ENCODE data around the gene WWOX. TPM values are rescaled to one million over a fixed set of nuclear protein-coding genes. Genes with fewer than 3 reads are reported as not detected.

The WWOX gene
- total and polyA plus RNA-seq, 2 of the 8 experiments (the other 6 are each of a cell fraction or from before 2014, with no cell fraction given): 5.4 to 16.7 TPM

DNA sequence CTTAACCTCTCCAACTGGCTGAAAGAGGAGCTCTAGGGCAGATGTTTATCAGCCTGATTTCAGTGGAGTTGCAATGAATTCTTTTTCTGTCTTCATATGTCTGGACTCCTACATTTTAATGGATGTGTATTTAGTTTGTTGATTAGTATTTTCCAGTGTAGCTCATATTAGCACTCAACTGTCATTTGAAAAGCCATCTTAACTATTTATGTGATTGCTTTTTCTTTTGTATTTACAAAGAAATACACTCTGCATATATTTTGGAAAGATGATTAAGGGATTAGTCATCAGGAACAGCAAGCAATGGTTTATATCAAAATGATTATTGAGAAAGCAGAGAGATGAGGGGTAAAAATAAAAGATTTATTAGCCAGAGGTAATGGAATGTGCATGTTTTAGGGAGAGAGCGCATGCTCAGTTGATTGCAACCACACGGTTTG, 71.1 kb downstream of the WWOX start:
- H3K18ac ChIP-seq (ENCODE audit: extremely low read depth, low read length): no peak overlapping the region
- no peak overlapping the region for H4K91ac ChIP-seq (replicated peaks; ENCODE audit: insufficient read length, low read length)
- no peaks in the 10 kb centered on the region for H3K9me3 ChIP-seq (ENCODE audit: insufficient read depth in 2 of 2, low read depth in 1 of 2, low read length in 1 of 2)
- no peak overlapping the region for H3K14ac ChIP-seq (ENCODE audit: insufficient read length)
- H2BK120ac ChIP-seq (replicated peaks; ENCODE audit: low read depth, low read length): no peak overlapping the region
- no peak overlapping the region for H2BK15ac ChIP-seq (ENCODE audit: low read length)
- H3K9ac ChIP-seq (replicated peaks in 1 of 4; ENCODE audit: extremely low read depth in 1 of 4, low read depth in 3 of 4, low read length in 3 of 4): no peak overlapping the region
- POLR2A ChIA-PET (ENCODE audit: partially characterized antibody): no interaction called here
- no peak overlapping the region for H3K4me2 ChIP-seq (ENCODE audit: insufficient read depth in 1 of 2, low read depth in 2 of 2, low read length in 2 of 2)
- no peak overlapping the region for H3K56ac ChIP-seq (replicated peaks; ENCODE audit: insufficient read length, low read depth, low read length)
- H2BK12ac ChIP-seq (ENCODE audit: low read depth, low read length): no peak overlapping the region
- no peaks in the 10 kb centered on the region for H3K23me2 ChIP-seq (ENCODE audit: low read depth, low read length)
- H3K27ac ChIP-seq (ENCODE audit: low read depth, low read length): no peak overlapping the region
- no peaks in the 10 kb centered on the region for H3K79me1 ChIP-seq (ENCODE audit: low read depth, low read length)
- TF ChIP-seq TEAD4 (IDR thresholded peaks at IDR 0.05; ENCODE audit: low read depth, low read length) (no peak), YY1 (IDR thresholded peaks at IDR 0.05; ENCODE audit: low read depth, low read length) (no peak), SAP30 (IDR thresholded peaks at IDR 0.05; ENCODE audit: insufficient read depth, insufficient replicate concordance, low read length) (no peak), ASH2L (IDR thresholded peaks at IDR 0.05; ENCODE audit: low read length) (no peak), ZNF274 (IDR thresholded peaks at IDR 0.05; ENCODE audit: borderline replicate concordance, extremely low read depth, low read length) (no peak)
- TF ChIP-seq, protein P1, sequence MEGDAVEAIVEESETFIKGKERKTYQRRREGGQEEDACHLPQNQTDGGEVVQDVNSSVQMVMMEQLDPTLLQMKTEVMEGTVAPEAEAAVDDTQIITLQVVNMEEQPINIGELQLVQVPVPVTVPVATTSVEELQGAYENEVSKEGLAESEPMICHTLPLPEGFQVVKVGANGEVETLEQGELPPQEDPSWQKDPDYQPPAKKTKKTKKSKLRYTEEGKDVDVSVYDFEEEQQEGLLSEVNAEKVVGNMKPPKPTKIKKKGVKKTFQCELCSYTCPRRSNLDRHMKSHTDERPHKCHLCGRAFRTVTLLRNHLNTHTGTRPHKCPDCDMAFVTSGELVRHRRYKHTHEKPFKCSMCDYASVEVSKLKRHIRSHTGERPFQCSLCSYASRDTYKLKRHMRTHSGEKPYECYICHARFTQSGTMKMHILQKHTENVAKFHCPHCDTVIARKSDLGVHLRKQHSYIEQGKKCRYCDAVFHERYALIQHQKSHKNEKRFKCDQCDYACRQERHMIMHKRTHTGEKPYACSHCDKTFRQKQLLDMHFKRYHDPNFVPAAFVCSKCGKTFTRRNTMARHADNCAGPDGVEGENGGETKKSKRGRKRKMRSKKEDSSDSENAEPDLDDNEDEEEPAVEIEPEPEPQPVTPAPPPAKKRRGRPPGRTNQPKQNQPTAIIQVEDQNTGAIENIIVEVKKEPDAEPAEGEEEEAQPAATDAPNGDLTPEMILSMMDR (IDR thresholded peaks at IDR 0.05; ENCODE audit: control extremely low read depth in 1 of 3, insufficient read depth in 1 of 3, low read depth in 1 of 3, low read length in 3 of 3): no peak
- TF ChIP-seq, protein P2, sequence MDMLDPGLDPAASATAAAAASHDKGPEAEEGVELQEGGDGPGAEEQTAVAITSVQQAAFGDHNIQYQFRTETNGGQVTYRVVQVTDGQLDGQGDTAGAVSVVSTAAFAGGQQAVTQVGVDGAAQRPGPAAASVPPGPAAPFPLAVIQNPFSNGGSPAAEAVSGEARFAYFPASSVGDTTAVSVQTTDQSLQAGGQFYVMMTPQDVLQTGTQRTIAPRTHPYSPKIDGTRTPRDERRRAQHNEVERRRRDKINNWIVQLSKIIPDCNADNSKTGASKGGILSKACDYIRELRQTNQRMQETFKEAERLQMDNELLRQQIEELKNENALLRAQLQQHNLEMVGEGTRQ (IDR thresholded peaks at IDR 0.05; ENCODE audit: low read length): no peak
- no peak overlapping the region for H3K4me3 ChIP-seq (ENCODE audit: extremely low read depth in 1 of 4, insufficient read depth in 2 of 4, low read depth in 3 of 4, low read length in 4 of 4)
- no peak overlapping the region for H3K4ac ChIP-seq (replicated peaks; ENCODE audit: insufficient read length, low read depth, low read length)
- H3K27me3 ChIP-seq (replicated peaks in 1 of 4; ENCODE audit: control insufficient read depth in 3 of 4, extremely low read depth in 1 of 4, insufficient read depth in 3 of 4, low read length in 3 of 4): no peaks in the 10 kb centered on the region
- H3K36me3 ChIP-seq (ENCODE audit: control insufficient read depth in 2 of 4, insufficient read depth in 4 of 4, low read length in 3 of 4): no peaks in the 10 kb centered on the region
- H3K4me1 ChIP-seq (replicated peaks in 1 of 4; ENCODE audit: control insufficient read depth in 3 of 4, insufficient read depth in 4 of 4, low read length in 3 of 4): no peaks in the 10 kb centered on the region
- no peaks in the 10 kb centered on the region for H3K79me2 ChIP-seq (ENCODE audit: control insufficient read depth in 1 of 2, insufficient read depth in 2 of 2, low read length in 2 of 2)
- no peak overlapping the region for H3K23ac ChIP-seq (ENCODE audit: insufficient read length)
- 85% methylated on average over 2 of the region's 2 CpGs; no CpG with 5 or more reads in 1 of the 2 experiments for WGBS, 2 experiments (ENCODE audit: extremely low coverage in 1 of 2, insufficient coverage in 1 of 2, insufficient read length in 1 of 2, insufficient replicate concordance in 2 of 2, low coverage in 1 of 2, low lambda C conversion rate in 2 of 2, missing lambda C conversion rate in 1 of 2)
- no peak overlapping the region for H4K8ac ChIP-seq (ENCODE audit: extremely low read depth, insufficient read depth, low read length)
- DNase-seq (ENCODE audit: low read depth in 1 of 2, low spot score in 2 of 2) (no peak), FAIRE-seq (no peak)
- no peak overlapping the region for H2BK5ac ChIP-seq (ENCODE audit: low read depth, low read length)
- H4K20me1 ChIP-seq (replicated peaks in 1 of 2; ENCODE audit: control insufficient read depth in 1 of 2, insufficient read depth in 2 of 2, low read length in 2 of 2): no peaks in the 10 kb centered on the region
- H2AK5ac ChIP-seq (ENCODE audit: low read depth, low read length): no peak overlapping the region
- CTCF ChIA-PET (ENCODE audit: partially characterized antibody): no interaction called here
- H2BK20ac ChIP-seq (ENCODE audit: low read length): no peak overlapping the region
- no peak overlapping the region for H2AFZ ChIP-seq (ENCODE audit: low read length)
- H4K5ac ChIP-seq (ENCODE audit: insufficient read length, low read depth, low read length): no peak overlapping the region

All from H1 (cell line).